ENCODE measurements around the gene CD101. TPM values are rescaled to one million over a fixed set of nuclear protein-coding genes. Genes with fewer than 3 reads are reported as not detected.

Gene CD101
- total RNA-seq, 1 experiment from 2014 or later = 1.2 TPM

DNA sequence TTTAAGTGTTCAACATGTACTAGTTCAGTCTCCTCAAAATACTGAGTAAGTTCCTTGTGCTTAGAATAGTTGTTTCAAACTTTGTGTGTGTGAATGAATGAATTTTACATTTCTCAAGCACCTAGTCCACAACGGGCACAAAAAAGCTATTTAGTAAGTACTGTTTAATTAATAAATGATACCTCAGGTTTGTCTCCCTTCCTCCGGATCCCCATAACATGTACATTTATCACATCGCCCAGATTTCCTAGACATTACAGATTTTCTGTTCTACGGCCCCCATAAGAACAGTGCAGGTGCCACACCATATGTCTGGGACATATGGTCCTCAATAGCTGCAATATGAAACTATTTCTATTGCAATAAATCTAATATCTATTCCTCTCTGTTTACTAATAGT, 57.2 kb downstream of the CD101 start:
- POLR2A ChIA-PET = interaction anchor here (2.7 kb wide), 1 partner anchor 13 kb away, joined by 9 read pairs; no protein-coding TSS in a partner anchor
- H3K4me1 ChIP-seq (ENCODE audit: control insufficient read depth in 1 of 2, insufficient read depth in 2 of 2, low read length in 2 of 2) = peaks cover 4 to 15% of the 10 kb centered on the region in 2 experiments; a peak in 3 of 4 replicates
- no peaks in the 10 kb centered on the region for H3K27me3 ChIP-seq (ENCODE audit: insufficient read depth, low read length)
- peak overlapping the region; percentile 8 for H2AFZ ChIP-seq (ENCODE audit: low read depth, low read length, poor library complexity, severe bottlenecking)
- TF ChIP-seq TCF7L2 (IDR thresholded peaks at IDR 0.05; ENCODE audit: borderline replicate concordance, extremely low read depth, insufficient read depth, insufficient read length) (no peak), CEBPB (IDR thresholded peaks at IDR 0.05; ENCODE audit: low read depth) (no peak), JUND (IDR thresholded peaks at IDR 0.05) (no peak), CBX3 (IDR thresholded peaks at IDR 0.05; ENCODE audit: low read depth) (no peak), ZNF274 (IDR thresholded peaks at IDR 0.05; ENCODE audit: low read depth, low read length) (no peak), POLR2A (IDR thresholded peaks at IDR 0.05; ENCODE audit: borderline replicate concordance, extremely low read depth, insufficient read depth, insufficient read length) (no peak), POLR2AphosphoS5 (IDR thresholded peaks at IDR 0.05; ENCODE audit: low read depth, low read length) (no peak), SP1 (IDR thresholded peaks at IDR 0.05; ENCODE audit: low read depth) (no peak), MAX (IDR thresholded peaks at IDR 0.05) (no peak), RAD21 (IDR thresholded peaks at IDR 0.05; ENCODE audit: low read depth) (no peak)
- DNase-seq (ENCODE audit: low read depth, low spot score) = no peak
- H3K9me2 ChIP-seq (ENCODE audit: insufficient read depth) = no peaks in the 10 kb centered on the region
- peak overlapping the region; percentile 89 for H3K9ac ChIP-seq (ENCODE audit: low read length)
- peak overlapping the region; percentile 90 to 95 for H3K4me3 ChIP-seq (replicated peaks in 1 of 2; ENCODE audit: low read depth in 1 of 2, low read length in 2 of 2)
- ATAC-seq = no peak
- H3K27ac ChIP-seq (ENCODE audit: low read depth, low read length) = peak overlapping the region; percentile 85; the same call in 1 of the 2 replicates
- no peaks in the 10 kb centered on the region for H3K9me3 ChIP-seq (ENCODE audit: control insufficient read depth in 1 of 2, insufficient read depth in 1 of 2, low read depth in 1 of 2, low read length in 2 of 2)
- H4K20me1 ChIP-seq (ENCODE audit: insufficient read depth) = no peaks in the 10 kb centered on the region
- peaks cover 38% of the 10 kb centered on the region for H3K79me2 ChIP-seq (ENCODE audit: insufficient read depth, low read length)
- CTCF ChIA-PET = interaction anchor here (1.5 to 2.6 kb wide), 3 partner anchors 70 to 321 kb away, joined by 5 to 28 read pairs (median 7); no protein-coding TSS in a partner anchor
- intact Hi-C loops (cut with micrococcal nuclease) = loop anchor here (5.0 to 10.0 kb wide), 4 partner anchors 337 to 914 kb away; no protein-coding TSS in a partner anchor
- BruUV-seq (replicated peaks) = TSS peak; percentile 87
- RAD21 ChIA-PET (ENCODE audit: low non-redundant PET in 1 of 2, low total read pairs in 2 of 2, uncharacterized antibody in 2 of 2, unreplicated experiment in 2 of 2) = no interaction called here
- peaks cover 0 to 1% of the 10 kb centered on the region in 2 experiments; a peak in 1 of 4 replicates for H3K36me3 ChIP-seq (ENCODE audit: control insufficient read depth in 1 of 2, insufficient read depth in 2 of 2, low read length in 2 of 2)
- H3K4me2 ChIP-seq (ENCODE audit: low read length) = peak overlapping the region; percentile 86

GRCh38 chr1:117059334-117059677, 57.7 kb downstream of the CD101 start:
- RAD21 ChIA-PET (ENCODE audit: low non-redundant PET in 1 of 2, low total read pairs in 2 of 2, uncharacterized antibody in 2 of 2, unreplicated experiment in 2 of 2) = interaction anchor here in 1 of 2 experiments (0.7 kb wide), 1 partner anchor 87 kb away, joined by 3 read pairs; no protein-coding TSS in a partner anchor
- DNase-seq (ENCODE audit: low read depth, low spot score) = peak; percentile 31
- TF ChIP-seq JUND (IDR thresholded peaks at IDR 0.05) (no peak), ZNF274 (IDR thresholded peaks at IDR 0.05; ENCODE audit: low read depth, low read length) (no peak), RAD21 (IDR thresholded peaks at IDR 0.05; ENCODE audit: low read depth) (no peak), POLR2A (IDR thresholded peaks at IDR 0.05; ENCODE audit: borderline replicate concordance, extremely low read depth, insufficient read depth, insufficient read length) (peak; percentile 8), EGR1 (IDR thresholded peaks at IDR 0.05; ENCODE audit: low read depth) (0 out of 2 replicates have a peak, but pooled peaks have one; percentile 41), CBX3 (IDR thresholded peaks at IDR 0.05; ENCODE audit: low read depth) (no peak), SIN3A (IDR thresholded peaks at IDR 0.05; ENCODE audit: low read depth) (no peak), POLR2AphosphoS5 (IDR thresholded peaks at IDR 0.05; ENCODE audit: low read depth, low read length) (peak; percentile 53), TCF7L2 (IDR thresholded peaks at IDR 0.05; ENCODE audit: borderline replicate concordance, extremely low read depth, insufficient read depth, insufficient read length) (no peak), ZFX (IDR thresholded peaks at IDR 0.05) (no peak), ELF1 (IDR thresholded peaks at IDR 0.05; ENCODE audit: borderline replicate concordance, low read depth) (no peak), CEBPB (IDR thresholded peaks at IDR 0.05; ENCODE audit: low read depth) (no peak), FOSL1 (IDR thresholded peaks at IDR 0.05; ENCODE audit: low read depth) (no peak), EZH2phosphoT487 (IDR thresholded peaks at IDR 0.05; ENCODE audit: borderline replicate concordance) (no peak), MAX (IDR thresholded peaks at IDR 0.05) (no peak), EZH2 (IDR thresholded peaks at IDR 0.05) (no peak), SRF (IDR thresholded peaks at IDR 0.05; ENCODE audit: low read depth) (no peak)
- TF ChIP-seq, protein P1, sequence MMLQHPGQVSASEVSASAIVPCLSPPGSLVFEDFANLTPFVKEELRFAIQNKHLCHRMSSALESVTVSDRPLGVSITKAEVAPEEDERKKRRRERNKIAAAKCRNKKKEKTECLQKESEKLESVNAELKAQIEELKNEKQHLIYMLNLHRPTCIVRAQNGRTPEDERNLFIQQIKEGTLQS (IDR thresholded peaks at IDR 0.05) = no peak

More at GRCh38 chr1:117059334-117059677, 57.7 kb downstream of the CD101 start:
- Histone ChIP-seq H3K4me1 (ENCODE audit: control insufficient read depth in 1 of 2, insufficient read depth in 2 of 2, low read length in 2 of 2) (peaks cover 4 to 15% of the 10 kb centered on the region in 2 experiments; a peak in 3 of 4 replicates), H2AFZ (ENCODE audit: low read depth, low read length, poor library complexity, severe bottlenecking) (peak overlapping the region; percentile 8), H3K79me2 (ENCODE audit: insufficient read depth, low read length) (peaks cover 43% of the 10 kb centered on the region), H3K4me3 (replicated peaks in 1 of 2; ENCODE audit: low read depth in 1 of 2, low read length in 2 of 2) (peak overlapping the region; percentile 90 to 95), H3K9me3 (ENCODE audit: control insufficient read depth in 1 of 2, insufficient read depth in 1 of 2, low read depth in 1 of 2, low read length in 2 of 2) (no peaks in the 10 kb centered on the region), H3K27ac (ENCODE audit: low read depth, low read length) (peak overlapping the region; percentile 85), H3K27me3 (ENCODE audit: insufficient read depth, low read length) (no peaks in the 10 kb centered on the region), H4K20me1 (ENCODE audit: insufficient read depth) (no peaks in the 10 kb centered on the region), H3K4me2 (ENCODE audit: low read length) (peak overlapping the region; percentile 86), H3K9ac (ENCODE audit: low read length) (peak overlapping the region; percentile 89), H3K9me2 (ENCODE audit: insufficient read depth) (no peaks in the 10 kb centered on the region), H3K36me3 (ENCODE audit: control insufficient read depth in 1 of 2, insufficient read depth in 2 of 2, low read length in 2 of 2) (peaks cover 0 to 4% of the 10 kb centered on the region in 2 experiments; a peak in 1 of 4 replicates)
- no TSS peak for BruUV-seq (replicated peaks)
- POLR2A ChIA-PET = interaction anchor here (0.8 to 2.7 kb wide), 5 partner anchors 10 to 520 kb away, joined by 3 to 9 read pairs (median 3); no protein-coding TSS in a partner anchor
- intact Hi-C loops (cut with micrococcal nuclease) = loop anchor here (5.0 to 10.0 kb wide), 4 partner anchors 337 to 915 kb away; no protein-coding TSS in a partner anchor
- CTCF ChIA-PET = interaction anchor here (0.9 to 2.6 kb wide), 6 partner anchors 69 to 920 kb away, joined by 3 to 28 read pairs (median 6); no protein-coding TSS in a partner anchor
- peak; percentile 46 for ATAC-seq
